GM12878 (cell line): Measurements from ENCODE around the gene ZER1. TPM values are rescaled to one million over a fixed set of nuclear protein-coding genes. Genes with fewer than 3 reads are reported as not detected.

ENCODE experiments used
- CBX5 ChIP-seq: sonication (generic); IDR thresholded peaks from 2 replicates; pipeline ENCODE4 v1.6.1; 2016; ENCODE audit warnings: low read depth, moderate library complexity, mild to moderate bottlenecking, inconsistent platforms
- CHD2 ChIP-seq: IDR thresholded peaks from 2 replicates; pipeline ENCODE4 v1.6.1; 2011; ENCODE audit warnings: low read depth, low read length, improper control_type of control experiment, borderline replicate concordance
- EGR1 ChIP-seq, 2 experiments: IDR thresholded peaks; 1 replicate in 1 of 2; 2 replicates in 1 of 2; pipeline ENCODE4 v1.6.1; 2011 to 2012; ENCODE audit warnings: low read depth in 2 of 2, low read length in 2 of 2, borderline replicate concordance in 1 of 2, mild to moderate bottlenecking in 1 of 2, moderate library complexity in 1 of 2
- FOS ChIP-seq: IDR thresholded peaks from 3 replicates; pipeline ENCODE4 v1.6.1; 2011; ENCODE audit warnings: borderline replicate concordance; ENCODE audit not compliant: insufficient read length; ENCODE audit errors: extremely low read depth
- FOXK2 ChIP-seq: fragments of 450-650 bp; IDR thresholded peaks from 2 replicates; pipeline ENCODE4 v1.6.1; 2017; ENCODE audit warnings: mild to moderate bottlenecking, moderate library complexity
- LARP7 ChIP-seq: fragments of 450-650 bp; IDR thresholded peaks from 2 replicates; pipeline ENCODE4 v1.6.1; 2017; ENCODE audit warnings: mild to moderate bottlenecking
- PML ChIP-seq: IDR thresholded peaks from 2 replicates; pipeline ENCODE4 v1.6.1; 2012; ENCODE audit warnings: low read length, inconsistent platforms
- POLR2AphosphoS5 ChIP-seq: IDR thresholded peaks from 2 replicates; pipeline ENCODE4 v1.6.1; 2011; ENCODE audit warnings: mild to moderate bottlenecking, low read length, inconsistent platforms
- RELA ChIP-seq: fragments of 450-650 bp; IDR thresholded peaks from 2 replicates; pipeline ENCODE4 v1.8.0; 2014; ENCODE audit warnings: borderline replicate concordance; ENCODE audit not compliant: partially characterized antibody
- SMARCA5 ChIP-seq: fragments of 450-650 bp; IDR thresholded peaks from 2 replicates; pipeline ENCODE4 v1.6.1; 2017; ENCODE audit warnings: mild to moderate bottlenecking
- SREBF1 ChIP-seq: IDR thresholded peaks from 2 replicates; pipeline ENCODE4 v1.6.1; 2012; ENCODE audit warnings: mild to moderate bottlenecking, low read length
- SUZ12 ChIP-seq: fragments of 200-600 bp; sonication (generic); IDR thresholded peaks from one replicate; pipeline ENCODE4 v1.6.1; 2018; ENCODE audit warnings: antibody characterized with exemption, mild to moderate bottlenecking; ENCODE audit not compliant: unreplicated experiment
- TBL1XR1 ChIP-seq: IDR thresholded peaks from 2 replicates; pipeline ENCODE4 v1.6.1; 2012; ENCODE audit warnings: low read depth, low read length, improper control_type of control experiment
- TCF12 ChIP-seq: IDR thresholded peaks from 2 replicates; pipeline ENCODE4 v1.6.1; 2011; ENCODE audit warnings: low read depth, mild to moderate bottlenecking, low read length
- ZNF384 ChIP-seq: IDR thresholded peaks from 2 replicates; pipeline ENCODE4 v1.6.1; 2012; ENCODE audit warnings: low read depth, mild to moderate bottlenecking, low read length, improper control_type of control experiment, borderline replicate concordance
- ZSCAN29 ChIP-seq: fragments of 450-650 bp; IDR thresholded peaks from 2 replicates; pipeline ENCODE4 v1.6.1; 2017; ENCODE audit warnings: mild to moderate bottlenecking, moderate library complexity
- polyA plus RNA-seq, 11 experiments: library from polyadenylated mRNA; depleted of rRNA in 4 of 11; unstranded in 6 of 11; stranded (reverse) in 5 of 11; fragments of >200 nt; fragmentation: Nextera tagmentation in 4 of 11; fragmentation: Illumina TruSeq in 1 of 11; extraction: Ambion mirVana in 4 of 11; extraction: Trizol in 1 of 11; gene quantifications; 1 replicate in 1 of 11; 2 replicates in 10 of 11; pipeline versions ENCODE4 v1.2.1 to v1.2.3, GENCODE V29; 2011 to 2016; ENCODE audit warnings: inconsistent platforms in 2 of 11, missing spikeins in 2 of 11, low read depth in 1 of 11
- total RNA-seq, 4 experiments: library from RNA; depleted of rRNA in 3 of 4; stranded (reverse); fragments of >200 nt in 3 of 4; fragmentation: Illumina TruSeq in 1 of 4; extraction: Trizol in 1 of 4; gene quantifications; 2 replicates each; pipeline versions ENCODE4 v1.2.1 to v1.2.3, GENCODE V29; 2013 to 2021
- TF ChIP-seq, protein P1 (sequence below): fragments of 450-650 bp; IDR thresholded peaks from 2 replicates; pipeline ENCODE4 v1.6.1; 2018; ENCODE audit warnings: borderline replicate concordance, mild to moderate bottlenecking; ENCODE audit not compliant: partially characterized antibody
- TF ChIP-seq, protein P2 (sequence below): IDR thresholded peaks from 2 replicates; pipeline ENCODE4 v1.6.1; 2012; ENCODE audit warnings: low read depth, low read length, improper control_type of control experiment
- TF ChIP-seq, protein P3 (sequence below): IDR thresholded peaks from 2 replicates; pipeline ENCODE4 v1.6.1; 2012; ENCODE audit warnings: mild to moderate bottlenecking, low read depth, low read length
- TF ChIP-seq, protein P4 (sequence below): IDR thresholded peaks from 2 replicates; pipeline ENCODE4 v1.6.1; 2012; ENCODE audit warnings: low read length, inconsistent platforms

Gene ZER1
- total and polyA plus RNA-seq, 10 of the 15 experiments (the other 5 are each of a cell fraction or from before 2014, with no cell fraction given) = 0.32 to 16.9 (median 7.9) TPM

DNA sequence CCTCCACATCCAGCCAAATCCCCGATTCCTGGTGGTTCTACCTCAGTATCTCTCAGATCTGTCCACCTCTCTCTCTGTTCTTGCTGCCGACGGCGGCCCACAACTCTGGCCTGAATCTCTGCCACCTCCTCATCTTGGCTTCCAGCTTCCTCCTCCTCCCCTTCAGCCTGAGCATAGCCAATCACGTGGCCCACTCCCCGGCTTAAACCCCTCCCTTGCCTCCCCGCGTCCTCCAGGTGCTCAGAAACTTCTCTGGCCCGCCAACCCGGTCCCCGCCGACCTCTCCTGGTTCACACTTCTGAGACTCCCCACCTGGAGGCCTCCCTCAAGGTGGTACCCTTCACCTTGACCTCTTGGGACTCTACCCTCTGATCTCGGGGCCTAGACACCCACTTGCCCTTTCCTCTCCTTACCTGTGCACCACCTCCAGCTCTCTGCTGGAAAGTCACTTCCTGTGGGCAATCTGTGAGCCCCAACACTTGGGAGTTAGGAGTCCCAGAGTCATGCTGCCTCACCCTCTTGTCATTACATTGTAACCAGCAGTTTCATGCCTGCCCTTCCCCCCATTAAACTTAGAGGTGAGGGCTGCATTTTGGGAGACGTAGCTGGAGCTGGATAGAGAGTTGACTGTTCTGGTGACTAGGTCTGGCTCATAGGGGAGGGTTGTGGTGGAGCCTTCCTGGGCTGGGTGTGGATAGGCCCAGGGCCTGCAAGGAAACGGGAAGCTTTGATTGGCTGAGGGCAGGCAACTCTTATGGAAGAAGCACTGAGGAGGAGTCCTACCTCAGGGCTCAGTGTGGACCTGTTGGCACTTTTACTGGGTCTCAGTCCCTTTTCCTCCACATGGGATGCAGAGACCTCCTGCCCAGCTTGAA lies 87.2 kb downstream of the ZER1 start (continued):
- TF ChIP-seq, protein P1, sequence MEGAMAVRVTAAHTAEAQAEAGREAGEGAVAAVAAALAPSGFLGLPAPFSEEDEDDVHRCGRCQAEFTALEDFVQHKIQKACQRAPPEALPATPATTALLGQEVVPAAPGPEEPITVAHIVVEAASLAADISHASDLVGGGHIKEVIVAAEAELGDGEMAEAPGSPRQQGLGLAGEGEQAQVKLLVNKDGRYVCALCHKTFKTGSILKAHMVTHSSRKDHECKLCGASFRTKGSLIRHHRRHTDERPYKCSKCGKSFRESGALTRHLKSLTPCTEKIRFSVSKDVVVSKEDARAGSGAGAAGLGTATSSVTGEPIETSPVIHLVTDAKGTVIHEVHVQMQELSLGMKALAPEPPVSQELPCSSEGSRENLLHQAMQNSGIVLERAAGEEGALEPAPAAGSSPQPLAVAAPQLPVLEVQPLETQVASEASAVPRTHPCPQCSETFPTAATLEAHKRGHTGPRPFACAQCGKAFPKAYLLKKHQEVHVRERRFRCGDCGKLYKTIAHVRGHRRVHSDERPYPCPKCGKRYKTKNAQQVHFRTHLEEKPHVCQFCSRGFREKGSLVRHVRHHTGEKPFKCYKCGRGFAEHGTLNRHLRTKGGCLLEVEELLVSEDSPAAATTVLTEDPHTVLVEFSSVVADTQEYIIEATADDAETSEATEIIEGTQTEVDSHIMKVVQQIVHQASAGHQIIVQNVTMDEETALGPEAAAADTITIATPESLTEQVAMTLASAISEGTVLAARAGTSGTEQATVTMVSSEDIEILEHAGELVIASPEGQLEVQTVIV = no peak
- no peak for TF ChIP-seq ZNF384
- TF ChIP-seq SUZ12 = no peak
- TF ChIP-seq, protein P2, sequence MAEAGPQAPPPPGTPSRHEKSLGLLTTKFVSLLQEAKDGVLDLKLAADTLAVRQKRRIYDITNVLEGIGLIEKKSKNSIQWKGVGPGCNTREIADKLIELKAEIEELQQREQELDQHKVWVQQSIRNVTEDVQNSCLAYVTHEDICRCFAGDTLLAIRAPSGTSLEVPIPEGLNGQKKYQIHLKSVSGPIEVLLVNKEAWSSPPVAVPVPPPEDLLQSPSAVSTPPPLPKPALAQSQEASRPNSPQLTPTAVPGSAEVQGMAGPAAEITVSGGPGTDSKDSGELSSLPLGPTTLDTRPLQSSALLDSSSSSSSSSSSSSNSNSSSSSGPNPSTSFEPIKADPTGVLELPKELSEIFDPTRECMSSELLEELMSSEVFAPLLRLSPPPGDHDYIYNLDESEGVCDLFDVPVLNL = no peak
- no peak for TF ChIP-seq FOXK2
- 0 out of 2 replicates have a peak, but pooled peaks have one; percentile 7 for TF ChIP-seq CHD2
- TF ChIP-seq TCF12 = peak; percentile 57; the same call in 1 of the 2 replicates
- no peak for TF ChIP-seq RELA
- peak; percentile 60; the same call in 1 of the 2 replicates for TF ChIP-seq SMARCA5
- TF ChIP-seq, protein P3, sequence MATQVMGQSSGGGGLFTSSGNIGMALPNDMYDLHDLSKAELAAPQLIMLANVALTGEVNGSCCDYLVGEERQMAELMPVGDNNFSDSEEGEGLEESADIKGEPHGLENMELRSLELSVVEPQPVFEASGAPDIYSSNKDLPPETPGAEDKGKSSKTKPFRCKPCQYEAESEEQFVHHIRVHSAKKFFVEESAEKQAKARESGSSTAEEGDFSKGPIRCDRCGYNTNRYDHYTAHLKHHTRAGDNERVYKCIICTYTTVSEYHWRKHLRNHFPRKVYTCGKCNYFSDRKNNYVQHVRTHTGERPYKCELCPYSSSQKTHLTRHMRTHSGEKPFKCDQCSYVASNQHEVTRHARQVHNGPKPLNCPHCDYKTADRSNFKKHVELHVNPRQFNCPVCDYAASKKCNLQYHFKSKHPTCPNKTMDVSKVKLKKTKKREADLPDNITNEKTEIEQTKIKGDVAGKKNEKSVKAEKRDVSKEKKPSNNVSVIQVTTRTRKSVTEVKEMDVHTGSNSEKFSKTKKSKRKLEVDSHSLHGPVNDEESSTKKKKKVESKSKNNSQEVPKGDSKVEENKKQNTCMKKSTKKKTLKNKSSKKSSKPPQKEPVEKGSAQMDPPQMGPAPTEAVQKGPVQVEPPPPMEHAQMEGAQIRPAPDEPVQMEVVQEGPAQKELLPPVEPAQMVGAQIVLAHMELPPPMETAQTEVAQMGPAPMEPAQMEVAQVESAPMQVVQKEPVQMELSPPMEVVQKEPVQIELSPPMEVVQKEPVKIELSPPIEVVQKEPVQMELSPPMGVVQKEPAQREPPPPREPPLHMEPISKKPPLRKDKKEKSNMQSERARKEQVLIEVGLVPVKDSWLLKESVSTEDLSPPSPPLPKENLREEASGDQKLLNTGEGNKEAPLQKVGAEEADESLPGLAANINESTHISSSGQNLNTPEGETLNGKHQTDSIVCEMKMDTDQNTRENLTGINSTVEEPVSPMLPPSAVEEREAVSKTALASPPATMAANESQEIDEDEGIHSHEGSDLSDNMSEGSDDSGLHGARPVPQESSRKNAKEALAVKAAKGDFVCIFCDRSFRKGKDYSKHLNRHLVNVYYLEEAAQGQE = no peak
- TF ChIP-seq ZSCAN29 = no peak
- no peak for TF ChIP-seq EGR1 (IDR thresholded peaks at IDR 0.05; ENCODE audit: borderline replicate concordance in 1 of 2, low read depth in 2 of 2, low read length in 2 of 2)
- TF ChIP-seq TBL1XR1 = no peak
- TF ChIP-seq FOS = no peak
- TF ChIP-seq POLR2AphosphoS5 = peak; percentile 96
- no peak for TF ChIP-seq SREBF1
- TF ChIP-seq LARP7 = no peak
- no peak for TF ChIP-seq CBX5
- TF ChIP-seq, protein P4, sequence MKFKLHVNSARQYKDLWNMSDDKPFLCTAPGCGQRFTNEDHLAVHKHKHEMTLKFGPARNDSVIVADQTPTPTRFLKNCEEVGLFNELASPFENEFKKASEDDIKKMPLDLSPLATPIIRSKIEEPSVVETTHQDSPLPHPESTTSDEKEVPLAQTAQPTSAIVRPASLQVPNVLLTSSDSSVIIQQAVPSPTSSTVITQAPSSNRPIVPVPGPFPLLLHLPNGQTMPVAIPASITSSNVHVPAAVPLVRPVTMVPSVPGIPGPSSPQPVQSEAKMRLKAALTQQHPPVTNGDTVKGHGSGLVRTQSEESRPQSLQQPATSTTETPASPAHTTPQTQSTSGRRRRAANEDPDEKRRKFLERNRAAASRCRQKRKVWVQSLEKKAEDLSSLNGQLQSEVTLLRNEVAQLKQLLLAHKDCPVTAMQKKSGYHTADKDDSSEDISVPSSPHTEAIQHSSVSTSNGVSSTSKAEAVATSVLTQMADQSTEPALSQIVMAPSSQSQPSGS = no peak
- TF ChIP-seq PML = no peak
